ENCODE measurements around the gene SLC9A2. TPM values are rescaled to one million over a fixed set of nuclear protein-coding genes. Genes with fewer than 3 reads are reported as not detected.

SLC9A2 gene
- total RNA-seq, 4 donors from 2014 or later, result 2.5 to 7.4 (median 5.6) TPM

DNA sequence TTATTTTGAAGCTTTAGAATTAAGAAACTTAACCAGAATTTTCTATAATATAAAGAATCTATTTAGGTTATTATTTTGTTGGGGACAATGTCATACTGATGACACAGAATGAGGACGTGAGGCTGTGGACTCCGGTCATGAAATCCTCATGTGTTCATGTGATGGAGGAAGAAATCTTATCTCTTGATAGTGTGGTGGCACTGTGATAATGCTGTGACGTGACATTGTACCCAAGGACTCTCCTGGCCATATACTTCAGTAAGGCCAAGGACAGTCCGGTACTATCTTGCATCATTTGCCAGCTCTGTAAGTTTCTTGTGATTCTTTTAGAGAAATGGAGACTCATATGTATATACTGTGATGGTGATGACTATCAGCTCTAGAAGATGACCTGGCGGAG, 59.1 kb downstream of the SLC9A2 start:
- TF ChIP-seq, protein P1, sequence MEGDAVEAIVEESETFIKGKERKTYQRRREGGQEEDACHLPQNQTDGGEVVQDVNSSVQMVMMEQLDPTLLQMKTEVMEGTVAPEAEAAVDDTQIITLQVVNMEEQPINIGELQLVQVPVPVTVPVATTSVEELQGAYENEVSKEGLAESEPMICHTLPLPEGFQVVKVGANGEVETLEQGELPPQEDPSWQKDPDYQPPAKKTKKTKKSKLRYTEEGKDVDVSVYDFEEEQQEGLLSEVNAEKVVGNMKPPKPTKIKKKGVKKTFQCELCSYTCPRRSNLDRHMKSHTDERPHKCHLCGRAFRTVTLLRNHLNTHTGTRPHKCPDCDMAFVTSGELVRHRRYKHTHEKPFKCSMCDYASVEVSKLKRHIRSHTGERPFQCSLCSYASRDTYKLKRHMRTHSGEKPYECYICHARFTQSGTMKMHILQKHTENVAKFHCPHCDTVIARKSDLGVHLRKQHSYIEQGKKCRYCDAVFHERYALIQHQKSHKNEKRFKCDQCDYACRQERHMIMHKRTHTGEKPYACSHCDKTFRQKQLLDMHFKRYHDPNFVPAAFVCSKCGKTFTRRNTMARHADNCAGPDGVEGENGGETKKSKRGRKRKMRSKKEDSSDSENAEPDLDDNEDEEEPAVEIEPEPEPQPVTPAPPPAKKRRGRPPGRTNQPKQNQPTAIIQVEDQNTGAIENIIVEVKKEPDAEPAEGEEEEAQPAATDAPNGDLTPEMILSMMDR (IDR thresholded peaks at IDR 0.05 in 4 of 5, conservative IDR thresholded peaks at IDR 0.05 in 1 of 5), result no peak
- Histone ChIP-seq H3K4me1 (no peaks in the 10 kb centered on the region), H3K4me3 (no peak overlapping the region), H3K36me3 (no peaks in the 10 kb centered on the region), H3K27me3 (no peaks in the 10 kb centered on the region), H3K27ac (no peak overlapping the region), H3K9me3 (no peaks in the 10 kb centered on the region)
- DNase-seq (no peak), ATAC-seq (no peak)
- intact Hi-C loops (cut with DNase I; ENCODE audit: low total_unique reads), result no loop called here
- in situ Hi-C loops (cut with MboI; ENCODE audit: low sequenced_read_pairs in 4 of 4), result no loop called here

DNA sequence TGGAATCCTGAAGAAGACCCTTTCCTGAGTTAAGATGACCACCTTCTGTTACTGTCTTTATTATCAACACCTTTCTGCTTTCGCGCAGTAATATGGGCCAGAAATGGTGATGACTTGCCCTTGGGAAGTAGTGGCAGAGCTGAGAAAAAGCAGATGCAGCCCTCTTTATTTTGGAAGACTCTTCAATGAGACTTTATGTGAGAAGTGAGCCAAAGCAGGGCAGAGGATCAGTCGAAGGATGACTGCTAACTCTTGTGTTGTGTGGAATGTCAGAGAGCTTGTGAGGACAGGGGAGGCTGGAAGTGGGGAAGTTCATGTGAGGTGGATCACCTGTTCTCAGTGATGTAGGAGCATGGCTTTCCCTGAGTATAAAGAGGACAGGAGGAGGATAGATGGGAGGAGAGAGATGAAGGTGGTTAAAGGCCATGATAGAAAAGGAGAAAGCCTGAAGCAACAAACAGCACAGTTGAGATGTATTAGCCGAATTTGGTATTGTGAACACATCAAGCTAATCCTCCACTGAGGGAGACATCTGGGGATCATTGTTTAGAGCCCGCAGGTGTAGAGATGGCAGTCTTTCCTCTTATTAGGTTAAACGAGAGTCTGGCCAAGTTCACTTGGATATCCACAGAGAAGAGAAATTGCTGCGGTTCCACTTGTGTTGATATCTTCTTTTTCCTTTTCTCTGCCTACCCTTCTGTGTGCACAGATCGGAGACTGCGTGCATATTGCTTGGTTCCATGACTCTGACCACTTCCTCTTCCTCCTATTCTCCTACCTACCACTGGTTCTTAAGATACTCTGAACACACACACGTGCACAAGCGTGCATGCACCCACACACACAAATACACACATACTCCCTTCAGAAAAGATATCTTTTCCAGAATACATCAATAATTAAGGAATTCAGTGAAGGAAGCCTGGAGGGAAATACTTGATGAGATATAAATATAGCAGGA, 67.4 kb downstream of the SLC9A2 start:
- Histone ChIP-seq H3K27me3 (no peaks in the 10 kb centered on the region), H3K36me3 (peaks cover 0 to 10% of the 10 kb centered on the region in 2 donors), H3K4me1 (no peaks in the 10 kb centered on the region), H3K4me3 (no peak overlapping the region), H3K27ac (no peak overlapping the region), H3K9me3 (no peaks in the 10 kb centered on the region)
- in situ Hi-C loops (cut with MboI; ENCODE audit: low sequenced_read_pairs in 4 of 4), result no loop called here
- intact Hi-C loops (cut with DNase I; ENCODE audit: low total_unique reads), result no loop called here
- no peak for TF ChIP-seq POLR2A (IDR thresholded peaks at IDR 0.05)
- TF ChIP-seq, protein P1 (IDR thresholded peaks at IDR 0.05 in 4 of 5, conservative IDR thresholded peaks at IDR 0.05 in 1 of 5), result no peak
- DNase-seq (no peak), ATAC-seq (no peak)

DNA sequence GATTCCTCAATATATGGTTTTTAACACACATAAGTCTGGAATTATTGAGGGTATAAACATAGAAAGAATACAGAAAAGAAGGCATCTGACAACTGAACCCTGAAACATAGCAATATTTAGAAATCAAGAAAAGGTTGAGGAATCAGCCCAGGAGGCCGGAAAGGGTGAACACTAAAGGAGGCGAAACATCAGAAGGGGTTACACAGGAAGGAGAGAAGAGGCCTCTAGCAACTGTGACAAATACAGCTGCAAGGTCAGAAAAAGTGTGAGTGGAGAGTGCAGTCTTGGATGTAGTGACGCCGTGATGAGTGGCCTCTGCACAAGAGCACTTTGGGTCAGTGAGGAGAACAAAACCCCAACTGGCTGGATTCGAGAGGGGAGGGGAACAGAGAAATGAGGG, 70.7 kb downstream of the SLC9A2 start:
- H3K4me3 ChIP-seq, result no peak overlapping the region
- intact Hi-C loops (cut with DNase I; ENCODE audit: low total_unique reads) (no loop called here), in situ Hi-C loops (cut with MboI; ENCODE audit: low sequenced_read_pairs in 4 of 4) (no loop called here)
- H3K36me3 ChIP-seq, result peaks cover 0 to 10% of the 10 kb centered on the region in 2 donors
- no peak overlapping the region for H3K27ac ChIP-seq
- H3K9me3 ChIP-seq, result no peaks in the 10 kb centered on the region
- TF ChIP-seq, protein P1 (IDR thresholded peaks at IDR 0.05 in 4 of 5, conservative IDR thresholded peaks at IDR 0.05 in 1 of 5), result no peak
- TF ChIP-seq POLR2A (IDR thresholded peaks at IDR 0.05), result no peak
- DNase-seq, result no peak
- no peaks in the 10 kb centered on the region for H3K27me3 ChIP-seq
- ATAC-seq, result no peak
- no peaks in the 10 kb centered on the region for H3K4me1 ChIP-seq

DNA sequence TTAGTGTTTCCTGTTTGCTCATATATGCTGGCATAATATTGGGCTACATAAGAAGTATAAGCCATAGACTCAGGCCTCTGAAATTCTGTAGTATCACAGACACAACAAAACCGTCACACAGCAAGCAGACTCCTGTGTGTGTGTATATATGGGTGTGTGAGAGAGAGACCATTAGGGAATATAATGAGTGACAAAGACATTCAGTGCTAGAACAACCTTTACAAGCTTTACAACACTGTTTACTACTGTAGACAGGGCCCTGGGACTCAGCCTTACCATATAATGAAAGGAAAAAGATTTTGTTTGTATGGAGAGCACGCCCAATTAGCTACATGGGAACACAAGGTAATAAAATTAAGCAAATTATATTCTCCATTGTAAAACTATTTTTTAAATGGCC, 77.1 kb downstream of the SLC9A2 start:
- ATAC-seq (no peak), DNase-seq (no peak)
- in situ Hi-C loops (cut with MboI; ENCODE audit: low sequenced_read_pairs in 4 of 4), result no loop called here
- no peaks in the 10 kb centered on the region for H3K9me3 ChIP-seq
- no peaks in the 10 kb centered on the region for H3K27me3 ChIP-seq
- H3K36me3 ChIP-seq, result no peaks in the 10 kb centered on the region
- H3K4me1 ChIP-seq, result no peaks in the 10 kb centered on the region
- H3K27ac ChIP-seq, result no peak overlapping the region
- intact Hi-C loops (cut with DNase I; ENCODE audit: low total_unique reads), result no loop called here
- TF ChIP-seq, protein P1 (IDR thresholded peaks at IDR 0.05 in 4 of 5, conservative IDR thresholded peaks at IDR 0.05 in 1 of 5), result no peak
- no peak for TF ChIP-seq POLR2A (IDR thresholded peaks at IDR 0.05)
- H3K4me3 ChIP-seq, result no peak overlapping the region

Measured in gastrocnemius medialis (tissue), 4 donors.